Hindlimb muscle (tissue), 1 donor: ENCODE data around the gene SPON1. TPM values are rescaled to one million over a fixed set of nuclear protein-coding genes. Genes with fewer than 3 reads are reported as not detected.

ENCODE experiments used
- DNase-seq: peaks from one replicate; pipeline ENCODE4 v3.0.0-alpha.2; 2013
- polyA plus RNA-seq: library from polyadenylated mRNA; unstranded; fragments of 120-200 nt; gene quantifications from one replicate; pipeline ENCODE4 v1.2.1, GENCODE V29; 2013; ENCODE audit not compliant: insufficient read length

The SPON1 gene
- polyA plus RNA-seq, 1 donor = 29.3 TPM

DNA sequence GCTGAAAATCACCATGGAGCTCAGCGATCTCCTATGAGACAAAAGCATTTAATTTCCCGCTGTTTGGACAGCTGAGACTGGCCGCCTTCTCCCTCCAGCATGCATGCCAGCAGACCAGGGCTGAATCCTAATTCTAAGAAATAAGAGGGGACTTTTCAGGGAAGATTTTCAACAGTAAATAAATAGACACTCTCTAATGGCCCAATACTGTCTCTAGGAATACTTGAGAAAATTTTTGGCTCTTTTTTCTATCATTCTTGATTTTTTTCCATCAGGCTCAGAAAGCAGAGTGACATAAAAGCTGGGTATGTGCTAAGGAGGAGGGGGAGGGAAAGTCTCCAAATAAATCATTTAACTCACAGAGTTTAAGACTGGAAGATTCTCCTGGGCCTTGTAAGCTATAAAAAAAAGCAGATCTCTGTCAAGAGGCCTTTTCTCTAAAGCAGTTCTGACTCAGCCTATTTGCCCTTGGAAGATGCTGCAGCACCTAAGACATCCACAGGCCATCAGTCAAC, 17.6 kb upstream of the SPON1 start:
- peak; percentile 40 for DNase-seq

DNA sequence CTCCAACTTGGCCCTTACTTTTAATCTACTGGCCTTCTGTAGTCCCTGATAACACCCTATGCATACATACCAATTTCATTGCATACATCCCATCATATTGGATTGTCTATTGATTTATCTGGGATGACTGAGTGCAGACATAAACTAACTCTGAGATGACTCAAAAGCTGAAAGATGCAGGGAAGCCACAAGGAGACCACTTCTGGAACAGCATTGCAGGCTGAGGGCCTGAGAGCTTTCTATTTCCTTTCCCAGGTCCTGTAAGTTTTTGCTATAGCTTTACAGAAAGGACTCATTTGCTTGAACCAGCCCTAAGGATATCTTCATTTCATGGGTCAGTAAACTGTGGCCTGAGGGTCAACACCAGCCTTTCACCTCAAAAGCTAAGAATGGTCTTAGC, 15.1 kb upstream of the SPON1 start:
- no peak for DNase-seq

DNA sequence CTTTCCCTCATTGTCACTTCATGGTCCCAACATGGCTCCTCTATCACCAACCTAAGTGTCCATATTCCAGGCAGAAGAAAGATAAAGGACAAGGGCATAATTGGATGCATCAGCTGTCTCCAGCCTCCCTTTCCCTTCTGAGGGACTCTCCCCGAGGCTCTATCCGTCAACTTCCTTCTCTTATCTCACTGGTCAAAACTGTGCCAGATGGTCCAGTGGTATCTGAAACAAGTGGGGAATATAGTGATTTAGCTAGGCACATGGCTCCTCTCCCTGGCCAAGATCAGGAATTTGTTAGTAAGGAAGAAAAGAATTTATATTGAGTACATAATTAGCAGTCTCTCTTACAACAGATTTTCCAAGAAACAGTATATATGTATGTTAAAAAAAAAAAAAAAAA, 12.6 kb upstream of the SPON1 start:
- no peak for DNase-seq

DNA sequence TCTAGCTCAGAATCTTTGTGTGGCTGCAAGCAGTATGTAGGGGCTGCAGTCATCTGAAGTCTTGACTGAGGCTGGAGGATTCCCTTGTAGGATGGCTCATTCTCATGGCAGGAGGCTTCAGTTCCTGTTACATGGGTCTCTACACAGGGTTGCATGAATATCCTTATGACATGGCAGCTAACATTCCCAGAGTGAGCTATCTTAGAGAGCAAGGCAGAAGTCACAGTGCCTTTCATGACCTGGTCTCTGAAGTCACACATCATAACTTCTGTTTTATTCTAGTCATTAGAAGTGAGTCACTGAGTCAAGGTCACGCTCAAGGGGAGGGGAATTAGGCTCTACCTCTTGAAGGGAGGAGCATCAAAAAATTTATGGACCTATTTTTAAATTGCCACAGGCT, 10.3 kb upstream of the SPON1 start:
- DNase-seq = no peak

DNA sequence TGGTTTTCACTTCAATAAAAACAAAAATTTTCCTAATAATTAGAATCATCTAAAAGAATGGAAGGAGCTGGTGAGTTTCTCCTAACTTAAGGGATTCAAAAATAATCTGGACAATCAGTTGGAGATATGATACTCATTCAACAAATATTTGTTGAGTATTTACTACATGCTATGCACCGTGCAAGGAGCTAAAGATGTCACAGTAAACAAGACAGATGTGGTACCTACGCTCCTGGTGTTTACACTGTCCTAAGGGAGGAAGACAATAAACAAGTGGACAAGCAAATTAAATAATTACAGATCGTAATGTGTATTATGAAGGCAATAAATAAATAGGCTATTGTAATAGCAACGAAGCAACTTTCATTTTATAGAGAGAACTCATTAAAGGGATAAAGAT, 9.9 kb upstream of the SPON1 start:
- no peak for DNase-seq

DNA sequence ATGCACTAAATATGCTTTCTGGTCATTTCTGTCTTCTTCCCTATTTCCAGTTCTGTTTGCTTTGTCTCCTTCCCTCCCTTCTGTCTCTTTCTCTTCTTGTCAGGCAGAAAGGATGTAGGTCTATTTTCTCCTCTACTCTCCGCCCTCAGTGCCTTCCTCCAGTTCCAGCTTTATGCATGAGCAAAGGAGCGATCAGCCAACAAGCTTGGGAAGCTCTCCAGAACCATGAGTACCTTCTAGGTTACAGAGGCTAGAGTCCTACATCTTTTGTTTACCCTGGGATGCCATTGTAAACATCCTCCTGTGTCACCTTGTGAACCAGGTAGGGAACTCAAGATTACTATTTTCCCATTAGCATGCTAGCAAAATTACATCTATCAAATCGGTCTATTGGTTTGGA, 7.9 kb upstream of the SPON1 start:
- DNase-seq = no peak

DNA sequence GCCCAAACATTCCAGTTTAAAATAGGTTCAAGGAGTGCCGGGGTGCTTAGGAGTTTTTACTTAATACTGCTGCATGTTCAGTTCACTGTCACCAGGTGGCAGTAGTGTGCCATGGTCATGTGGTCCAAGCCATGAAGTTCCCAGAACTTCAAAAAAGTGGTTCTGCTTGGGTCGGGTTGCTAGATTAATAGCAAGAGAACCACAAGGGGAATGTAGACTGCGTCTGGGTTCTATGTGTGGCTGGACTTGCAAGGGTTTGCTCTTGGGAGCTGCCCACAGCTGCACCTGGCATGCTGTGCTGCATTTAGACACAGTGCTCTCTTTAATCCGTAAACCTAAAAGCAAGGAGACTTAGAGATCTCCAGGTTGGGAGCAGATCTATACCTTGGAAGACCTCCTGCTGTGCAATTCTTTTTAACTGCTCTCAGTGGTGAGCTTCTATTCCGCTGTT, 6.5 kb upstream of the SPON1 start:
- peak; percentile 70 for DNase-seq

DNA sequence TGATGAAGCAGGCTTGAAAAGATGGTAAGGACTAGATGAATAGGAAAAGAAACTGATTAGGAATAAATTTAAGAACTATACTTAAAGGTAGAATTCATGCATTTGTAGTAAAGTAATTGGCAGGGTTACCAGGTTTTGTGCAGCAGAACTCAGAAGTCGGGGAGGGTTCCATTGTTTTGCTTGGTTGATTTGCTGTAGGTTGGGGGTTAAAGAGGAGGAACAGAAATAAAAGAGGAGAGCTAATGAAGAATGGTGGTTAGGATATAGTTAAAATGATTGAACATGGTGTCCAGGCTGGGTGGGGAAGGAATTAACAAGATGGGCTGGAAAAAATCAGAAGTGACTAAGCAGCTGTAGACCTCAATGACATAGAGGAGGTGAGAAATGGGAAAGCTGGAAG, 5.5 kb upstream of the SPON1 start:
- DNase-seq = no peak

DNA sequence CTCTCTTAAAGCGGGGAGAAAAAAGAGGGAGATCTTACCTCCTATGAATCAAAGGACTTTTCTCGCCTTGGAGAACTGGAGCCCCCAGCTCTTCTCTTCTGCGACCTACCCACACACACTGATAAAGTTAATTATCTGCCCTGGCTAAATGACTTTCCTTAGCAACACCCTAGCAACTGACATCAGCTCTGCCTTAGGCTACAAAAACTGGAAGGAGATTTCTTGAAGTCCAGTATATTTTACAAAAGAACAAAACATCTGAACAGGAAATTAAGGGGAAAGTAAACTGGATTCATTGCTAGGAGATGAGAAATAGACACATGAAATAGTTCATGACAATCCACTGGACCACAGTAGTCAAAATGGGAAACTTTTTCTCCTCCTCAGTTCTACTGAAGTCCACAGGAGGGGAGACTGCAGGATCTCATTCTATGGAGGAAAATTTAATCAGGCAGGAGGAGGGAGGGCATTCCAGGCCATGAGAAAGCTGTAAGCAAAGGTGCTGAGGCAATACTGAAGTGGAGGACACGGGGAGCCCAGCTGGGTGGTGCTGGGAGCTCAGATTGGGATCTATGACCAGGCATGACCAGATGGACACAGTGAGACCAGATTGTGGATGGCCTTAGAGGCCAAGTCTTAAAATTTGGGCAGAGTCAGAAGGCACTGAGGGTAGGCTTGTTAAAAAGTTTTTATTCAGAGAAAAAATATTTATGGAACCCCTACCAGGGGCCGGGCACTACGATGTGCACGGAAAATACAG, 3.7 kb upstream of the SPON1 start:
- no peak for DNase-seq

DNA sequence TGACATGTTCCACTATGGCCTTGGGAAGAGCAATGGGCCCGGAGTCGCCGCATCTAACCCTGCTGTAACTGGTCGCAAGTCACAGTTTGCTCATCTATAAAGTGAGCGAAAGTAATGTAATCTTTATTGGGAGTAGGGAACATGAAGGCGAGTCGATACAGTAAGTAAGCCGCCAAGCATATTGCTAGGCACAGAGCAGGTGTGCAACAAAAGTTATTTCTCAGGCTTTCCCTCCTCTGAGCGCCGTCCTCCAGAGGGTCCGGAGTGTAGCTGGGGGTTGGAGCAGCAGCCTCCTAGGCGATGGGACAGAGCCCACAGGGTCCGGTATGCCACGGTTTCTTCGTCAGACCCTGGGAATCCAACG, 343 bp upstream of the SPON1 start:
- no peak for DNase-seq

DNA sequence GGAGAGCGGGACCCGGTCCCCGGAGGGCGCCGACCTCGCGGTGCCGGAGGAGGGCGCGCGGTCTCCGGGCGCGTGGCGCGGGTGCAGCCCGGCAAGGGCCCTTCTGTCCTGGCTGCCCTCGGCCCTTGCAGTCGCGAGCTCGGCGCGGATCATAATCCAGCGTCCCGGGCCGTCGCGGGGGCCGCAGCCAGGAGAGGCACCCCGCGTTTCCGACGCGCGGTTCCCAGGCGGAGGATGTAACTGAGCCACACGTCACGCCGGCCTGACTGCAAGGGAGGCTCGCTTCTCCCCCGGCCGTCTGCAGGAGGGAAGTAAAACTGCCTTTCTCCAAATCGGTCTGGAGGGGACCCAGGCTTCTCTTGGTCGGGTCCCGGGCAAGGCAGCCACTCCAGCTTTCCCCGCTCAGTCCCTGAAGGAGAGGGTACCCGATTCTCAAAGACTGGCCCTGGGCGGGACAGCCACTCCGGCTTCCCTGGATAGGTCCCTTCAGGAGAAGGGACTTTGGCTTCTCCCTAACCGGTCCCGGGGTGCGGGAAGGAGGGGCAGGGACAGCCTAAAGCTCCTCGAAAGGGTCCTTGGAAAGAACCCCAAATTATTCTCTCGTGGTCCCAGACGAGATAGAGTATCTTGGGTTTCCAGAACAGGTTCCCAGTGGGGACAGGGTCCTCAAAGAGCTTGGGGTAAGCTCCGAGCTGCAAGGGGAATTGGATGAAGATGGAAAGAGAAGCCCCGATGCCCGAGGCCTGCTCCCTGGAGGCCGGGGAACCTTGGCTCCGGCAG, 836 bp downstream of the SPON1 start:
- peak; percentile 70 for DNase-seq

DNA sequence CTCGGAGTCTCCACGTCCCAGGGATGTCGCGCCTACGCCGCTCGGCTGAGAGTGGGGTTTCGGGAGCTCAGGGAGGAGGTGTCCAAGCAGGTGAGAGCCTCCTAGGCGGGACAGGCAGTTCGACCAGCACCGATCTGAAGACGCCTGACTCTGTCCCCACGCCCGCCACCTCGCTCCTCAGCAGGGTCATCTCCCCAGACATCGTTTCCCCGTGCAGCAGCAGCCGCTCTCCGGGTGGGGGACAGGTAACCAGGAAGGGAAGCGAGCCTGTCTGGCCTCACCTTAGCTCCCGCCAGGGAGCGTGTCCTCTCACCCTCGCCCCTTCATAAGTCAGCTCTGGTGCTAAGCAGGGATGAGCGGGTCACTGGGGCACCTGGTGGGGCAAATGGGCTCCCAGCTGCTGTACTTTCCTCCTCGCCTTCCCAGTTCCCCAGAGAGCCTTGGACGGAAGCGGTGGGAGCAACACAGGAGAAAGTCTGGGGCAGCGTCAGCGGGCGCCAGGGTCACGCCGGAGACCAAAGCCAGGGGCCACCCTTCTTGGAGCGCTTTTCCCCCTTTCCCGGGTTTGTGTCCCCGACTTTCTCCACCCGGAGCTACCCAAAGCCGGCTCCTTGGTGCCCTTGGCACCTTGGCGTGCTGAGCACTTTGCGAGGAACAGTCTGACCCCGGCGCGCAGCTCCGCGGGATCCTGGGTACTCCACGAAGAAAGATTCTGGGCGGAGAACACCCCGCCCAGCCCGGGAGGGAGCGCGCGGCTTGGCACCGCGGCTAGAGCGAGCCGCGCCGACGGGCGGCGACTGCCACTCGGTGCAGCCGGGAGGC, 1.6 kb downstream of the SPON1 start:
- no peak for DNase-seq

DNA sequence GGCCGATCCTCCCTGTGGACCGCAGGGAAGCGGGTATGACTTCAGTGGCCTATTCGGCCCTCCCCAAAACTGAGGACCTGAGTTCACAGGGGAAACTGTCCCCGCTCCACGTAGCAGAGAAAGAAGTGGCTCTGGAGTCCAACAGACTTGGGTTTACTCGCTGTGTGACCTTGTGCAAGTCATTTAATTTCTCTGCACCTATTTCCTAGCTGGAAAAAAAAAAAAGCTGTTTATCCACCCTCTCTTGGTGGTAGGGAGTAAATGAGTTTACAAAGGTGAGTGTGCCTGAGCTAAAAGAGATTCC, 2.2 kb downstream of the SPON1 start:
- DNase-seq = no peak

DNA sequence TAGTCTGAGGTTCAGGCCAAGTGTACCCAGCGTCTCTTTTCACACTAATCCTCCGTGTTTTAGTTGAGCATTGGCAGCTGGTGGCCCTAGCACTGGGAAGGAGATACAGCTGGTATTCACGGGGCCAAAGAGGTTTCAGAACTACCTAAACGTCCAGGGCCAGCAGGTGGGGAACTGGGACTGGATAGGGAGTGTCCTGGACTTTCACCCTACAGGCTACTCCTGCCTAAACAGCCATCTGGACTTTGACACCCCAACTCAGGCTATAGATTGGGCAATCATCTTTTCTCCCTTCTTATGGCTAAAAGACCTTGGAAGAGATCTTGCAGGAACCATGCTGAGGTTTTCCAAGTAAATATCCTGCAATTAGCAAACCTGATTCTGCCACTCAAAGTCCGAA, 2.8 kb downstream of the SPON1 start:
- no peak for DNase-seq

DNA sequence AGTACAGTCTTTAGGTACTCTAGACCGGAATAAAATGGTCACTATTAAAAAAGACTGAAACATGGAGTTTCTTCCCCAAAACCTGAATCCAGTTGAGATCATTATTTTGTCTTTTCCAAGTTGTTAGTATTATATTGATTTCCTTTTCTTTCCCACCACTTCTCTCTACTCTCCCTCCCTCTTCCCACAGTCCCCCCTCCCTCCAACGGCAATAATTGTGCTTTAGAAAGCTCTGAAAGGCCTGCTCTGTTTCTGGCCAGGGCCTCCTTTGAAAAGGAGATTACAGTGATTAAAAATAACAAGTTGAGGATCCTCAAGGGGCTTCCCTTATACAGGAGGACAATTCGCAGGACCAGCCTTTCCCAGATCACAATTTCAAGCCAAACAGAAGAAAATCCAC, 3.5 kb downstream of the SPON1 start:
- no peak for DNase-seq

DNA sequence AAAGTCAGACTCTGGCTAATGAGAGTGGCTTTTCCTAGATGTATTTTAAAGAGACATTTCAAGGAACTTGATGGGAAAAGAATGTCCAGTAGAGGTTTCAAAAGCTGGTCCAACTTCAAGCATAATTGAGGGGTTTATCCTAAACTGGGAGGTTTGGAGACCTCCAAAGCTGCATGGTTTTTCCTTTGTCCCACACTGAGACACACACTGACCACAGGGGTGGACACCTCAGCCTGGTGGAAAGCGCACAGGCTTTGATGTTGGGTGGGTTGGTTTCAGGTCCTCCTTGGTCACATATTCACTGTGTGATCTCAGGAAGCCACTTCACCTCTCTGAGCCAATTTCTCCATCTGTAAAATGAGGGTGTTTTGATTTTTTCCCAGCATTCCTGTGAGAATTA, 4.0 kb downstream of the SPON1 start:
- DNase-seq = no peak

DNA sequence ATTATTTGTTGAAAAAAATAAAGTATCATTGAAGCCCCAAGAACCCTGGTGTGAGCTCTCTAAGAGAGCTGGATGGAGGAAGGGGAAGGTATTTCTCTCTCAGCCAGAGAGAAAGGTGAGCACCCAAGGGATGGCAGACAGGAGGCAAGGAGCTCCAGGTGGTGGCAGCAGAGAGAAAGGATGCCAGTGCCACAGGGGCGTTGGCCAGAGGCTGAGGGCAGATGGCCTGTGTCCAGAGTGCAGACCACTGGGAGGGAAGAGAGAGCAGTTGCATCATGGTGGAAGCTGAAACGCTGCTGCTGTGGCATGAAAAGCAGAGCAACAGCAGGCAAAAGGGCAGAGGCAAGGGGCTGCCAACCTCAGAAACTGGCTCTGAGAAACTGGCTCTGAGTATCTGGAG, 8.5 kb downstream of the SPON1 start:
- DNase-seq = no peak

DNA sequence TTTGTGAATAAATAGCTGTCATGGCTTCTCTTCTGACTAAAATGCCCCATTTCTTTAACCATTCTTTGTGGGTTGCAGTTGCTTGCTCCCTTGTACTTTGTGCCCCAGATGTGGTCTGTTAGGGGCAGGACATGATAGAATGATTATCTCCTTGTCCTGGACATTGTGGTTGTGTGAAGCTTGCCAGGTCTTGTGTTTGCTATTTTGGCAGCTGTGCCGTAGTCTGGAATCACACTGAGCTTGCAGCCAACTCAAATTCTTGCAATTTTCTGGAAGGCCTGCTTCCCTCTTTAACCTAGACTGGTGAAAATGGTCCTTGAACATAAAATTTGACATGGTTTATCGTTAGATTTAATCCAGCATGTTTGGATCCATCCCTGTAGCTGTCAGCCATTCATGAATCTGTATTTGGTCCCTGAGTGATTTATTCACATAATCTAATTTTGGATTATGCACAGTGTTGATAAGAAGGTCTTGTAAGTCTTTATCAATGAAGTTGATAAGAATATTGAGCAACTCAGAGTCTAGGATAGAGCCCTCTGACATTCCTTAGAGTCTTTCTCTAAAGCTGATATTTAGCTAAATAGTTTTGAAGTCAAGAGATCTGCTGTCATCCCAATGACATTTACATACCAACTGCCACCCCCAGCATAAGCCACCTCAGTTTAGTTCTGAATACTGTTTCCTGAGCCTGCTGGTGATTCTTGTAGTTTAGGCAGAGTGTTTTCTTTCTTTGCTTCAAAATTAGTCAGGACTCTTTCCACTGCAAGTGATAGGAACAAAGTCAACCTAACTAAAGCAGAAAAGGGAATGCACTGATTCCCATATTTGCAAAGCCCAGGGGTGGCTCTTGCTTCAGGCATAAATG, 9.8 kb downstream of the SPON1 start:
- DNase-seq = no peak

DNA sequence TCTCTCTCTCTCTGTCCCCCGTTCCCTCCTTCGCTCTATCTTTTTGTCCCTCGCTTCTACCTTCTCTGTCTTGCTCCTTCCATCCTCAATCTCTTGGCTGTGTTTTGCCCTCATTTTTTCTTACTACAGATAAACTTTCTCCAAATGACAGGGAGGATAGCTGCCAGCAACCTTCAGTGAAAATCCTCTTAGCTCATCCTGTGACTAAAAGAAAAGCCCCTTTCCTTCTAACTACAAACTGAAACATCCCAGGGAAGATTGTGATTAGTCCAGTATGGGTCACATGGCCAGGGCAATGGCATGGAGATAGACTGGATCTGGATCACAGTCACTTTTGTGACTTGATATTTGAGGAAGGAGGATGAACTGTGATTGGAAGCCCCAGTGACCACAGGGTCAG, 10.4 kb downstream of the SPON1 start:
- DNase-seq = no peak

DNA sequence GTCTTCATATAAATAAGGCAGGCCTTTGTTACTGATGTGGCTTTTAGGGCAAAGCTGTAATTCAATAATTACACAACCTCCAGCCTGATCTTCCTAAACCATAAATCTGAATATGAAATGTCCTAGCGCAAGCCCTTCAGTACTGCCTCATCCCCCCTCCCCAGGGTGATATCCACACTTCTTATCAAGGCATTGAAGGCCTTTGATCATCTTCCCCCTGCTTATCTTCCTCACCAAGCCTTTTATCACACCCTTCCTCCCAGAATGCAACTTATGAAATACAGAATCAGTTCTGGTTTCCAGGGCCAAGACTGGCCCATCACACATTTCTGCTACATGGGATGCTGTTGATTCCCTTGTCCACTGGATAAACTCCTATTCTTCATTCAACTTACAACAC, 12.1 kb downstream of the SPON1 start:
- DNase-seq = no peak

DNA sequence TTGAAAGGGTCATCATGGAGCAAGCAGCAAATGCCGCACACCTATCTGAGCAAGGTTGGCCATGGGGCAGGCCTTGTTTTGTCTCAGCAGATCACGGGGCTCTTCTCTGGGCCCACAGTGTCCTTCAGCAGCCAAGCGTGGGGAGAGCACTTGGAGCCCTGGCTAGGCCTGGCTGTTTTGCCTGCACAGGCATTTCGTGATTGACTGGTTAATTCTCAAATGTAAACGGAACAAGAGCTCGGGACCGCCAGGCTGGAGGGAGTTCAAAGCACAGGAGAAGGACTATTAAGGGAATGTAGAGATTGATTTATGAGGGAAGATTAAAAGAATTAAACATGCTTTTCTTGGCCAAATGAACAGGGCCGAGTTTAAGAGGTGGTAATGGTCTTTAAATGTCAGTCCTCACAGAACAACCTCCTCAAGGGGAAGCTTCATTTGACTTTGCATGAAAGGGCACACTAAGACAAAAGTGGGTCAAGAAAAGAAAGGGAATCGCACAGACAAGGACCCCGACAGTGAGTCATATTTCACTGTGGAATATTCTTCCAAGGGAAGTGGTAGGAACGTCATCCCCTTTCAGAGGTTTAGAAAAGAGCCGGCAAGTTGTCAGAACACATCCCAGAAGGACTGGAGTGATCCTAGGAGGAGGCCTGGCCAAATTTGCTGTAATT, 20.7 kb downstream of the SPON1 start:
- DNase-seq = no peak
